Neuronal stem cell (in vitro differentiated cells): ENCODE measurements around the gene SYK.
A peak's percentile ranks its signal among the peaks of the same experiment; 100 is the strongest.

Experiments used
- DNase-seq: peaks from one replicate; pipeline ENCODE4 v3.0.0-alpha.2; 2013; ENCODE audit warnings: low spot score
- H2AFZ ChIP-seq: one replicate; pipeline ENCODE4 v1.6.1; 2013; ENCODE audit warnings: mild to moderate bottlenecking, low read length, inconsistent platforms
- H2AK5ac ChIP-seq: 2 replicates; pipeline ENCODE4 v1.6.1; 2013; ENCODE audit warnings: low read depth, mild to moderate bottlenecking, inconsistent platforms, low read length, moderate library complexity, mixed read lengths
- H2BK120ac ChIP-seq: 2 replicates; pipeline ENCODE4 v1.6.1; 2013; ENCODE audit warnings: low read depth, mild to moderate bottlenecking, inconsistent platforms, low read length, moderate library complexity, mixed read lengths
- H2BK12ac ChIP-seq: one replicate; pipeline ENCODE4 v1.6.1; 2013; ENCODE audit warnings: low read length, inconsistent platforms
- H2BK15ac ChIP-seq: 2 replicates; pipeline ENCODE4 v1.6.1; 2013; ENCODE audit warnings: mild to moderate bottlenecking, low read length, inconsistent platforms, mixed read lengths
- H2BK5ac ChIP-seq: one replicate; pipeline ENCODE4 v1.6.1; 2013; ENCODE audit warnings: inconsistent platforms, mild to moderate bottlenecking, low read length, moderate library complexity
- H3K14ac ChIP-seq: one replicate; pipeline ENCODE4 v1.6.1; 2013; ENCODE audit warnings: low read length, inconsistent platforms
- H3K18ac ChIP-seq: 2 replicates; pipeline ENCODE4 v1.6.1; 2013; ENCODE audit warnings: low read length, inconsistent platforms
- H3K23ac ChIP-seq: 2 replicates; pipeline ENCODE4 v1.6.1; 2013; ENCODE audit warnings: low read depth, mild to moderate bottlenecking, mixed read lengths, low read length, inconsistent platforms; ENCODE audit not compliant: poor library complexity
- H3K27ac ChIP-seq: replicated peaks from 3 replicates; pipeline ENCODE4 v1.5.1; 2013; ENCODE audit warnings: low read length, inconsistent platforms
- H3K27me3 ChIP-seq, 3 experiments: 2 replicates each; pipeline ENCODE4 v1.6.1; 2013; ENCODE audit warnings: low read length in 3 of 3, mild to moderate bottlenecking in 2 of 3, inconsistent platforms in 1 of 3, low read depth in 1 of 3, mixed read lengths in 1 of 3, moderate library complexity in 1 of 3; ENCODE audit not compliant: control insufficient read depth in 3 of 3, insufficient read depth in 3 of 3
- H3K36me3 ChIP-seq, 2 donors: replicated peaks in 1 of 2; 2 replicates each; pipeline ENCODE4 v1.6.1; 2013; ENCODE audit warnings: low read length in 2 of 2; ENCODE audit not compliant: control insufficient read depth in 2 of 2, insufficient read depth in 2 of 2
- H3K4ac ChIP-seq: 2 replicates; pipeline ENCODE4 v1.6.1; 2013; ENCODE audit warnings: inconsistent platforms, mild to moderate bottlenecking, low read length, moderate library complexity
- H3K4me1 ChIP-seq, 2 donors: 1 replicate in 1 of 2; 2 replicates in 1 of 2; pipeline ENCODE4 v1.6.1; 2013; ENCODE audit warnings: low read length in 2 of 2, low read depth in 1 of 2; ENCODE audit not compliant: control insufficient read depth in 2 of 2, insufficient read depth in 1 of 2
- H3K4me2 ChIP-seq: one replicate; pipeline ENCODE4 v1.6.1; 2013; ENCODE audit warnings: mild to moderate bottlenecking, low read length, inconsistent platforms; ENCODE audit not compliant: insufficient read depth, poor library complexity, severe bottlenecking
- H3K4me3 ChIP-seq, 2 donors: 2 replicates each; pipeline ENCODE4 v1.5.1; 2013; ENCODE audit warnings: low read length in 2 of 2, mild to moderate bottlenecking in 2 of 2, inconsistent platforms in 1 of 2, moderate library complexity in 1 of 2
- H3K79me1 ChIP-seq: one replicate; pipeline ENCODE4 v1.6.1; 2013; ENCODE audit warnings: low read depth, mild to moderate bottlenecking, inconsistent platforms, low read length, moderate library complexity
- H3K9ac ChIP-seq: one replicate; pipeline ENCODE4 v1.6.1; 2013; ENCODE audit warnings: mild to moderate bottlenecking, low read depth, low read length, inconsistent platforms; ENCODE audit not compliant: poor library complexity
- H3K9me3 ChIP-seq, 2 donors: replicated peaks in 1 of 2; 2 replicates each; pipeline versions ENCODE3 to v1.6.1; 2013; ENCODE audit warnings: low read length in 2 of 2, mild to moderate bottlenecking in 2 of 2, inconsistent platforms in 1 of 2, low read depth in 1 of 2, mixed read lengths in 1 of 2, moderate library complexity in 1 of 2; ENCODE audit not compliant: control insufficient read depth in 2 of 2, insufficient read depth in 1 of 2
- H4K8ac ChIP-seq: one replicate; pipeline ENCODE4 v1.6.1; 2013; ENCODE audit warnings: low read depth, mild to moderate bottlenecking, inconsistent platforms, low read length, moderate library complexity
- H4K91ac ChIP-seq: one replicate; pipeline ENCODE4 v1.6.1; 2013; ENCODE audit warnings: low read length, low read depth, mild to moderate bottlenecking, inconsistent platforms; ENCODE audit not compliant: poor library complexity
- WGBS, 2 donors: extraction: QIAGEN DNeasy Blood & Tissue Kit; methylation state at CpG; one replicate each; pipeline ENCODE4 v1.1.7; 2013; ENCODE audit warnings: missing lambda C conversion rate in 2 of 2, mixed read lengths in 1 of 2; ENCODE audit not compliant: insufficient read length in 2 of 2, insufficient replicate concordance in 1 of 2; ENCODE audit errors: extremely low coverage in 2 of 2; 5-methylcytosine and 5-hydroxymethylcytosine counted together

Gene SYK

DNA sequence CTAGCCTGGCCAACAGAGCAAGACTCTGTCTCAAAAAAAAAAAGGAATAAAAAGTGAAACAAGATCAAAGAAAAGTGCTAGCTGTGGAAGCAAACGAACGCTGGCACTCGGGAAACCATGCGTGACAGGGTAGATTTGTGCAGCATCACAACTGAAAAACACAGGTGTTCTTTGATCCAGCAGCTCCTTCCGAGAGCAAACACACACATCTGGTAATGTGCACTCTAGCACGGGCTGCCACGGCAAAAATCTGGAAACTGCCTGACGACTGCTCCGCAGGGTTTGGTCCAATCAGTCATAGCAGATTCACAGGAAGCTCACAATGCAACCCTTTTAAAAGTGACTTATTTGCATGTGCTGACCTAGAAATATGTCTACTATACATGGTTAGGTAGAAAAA lies 80.0 kb downstream of the SYK start:
- Histone ChIP-seq H3K14ac (no peak overlapping the region), H3K27ac (no peak overlapping the region), H2AFZ (no peak overlapping the region), H2BK5ac (no peak overlapping the region), H2BK15ac (no peak overlapping the region), H3K9me3 (no peaks in the 10 kb centered on the region), H2BK120ac (no peak overlapping the region), H2BK12ac (no peak overlapping the region), H3K4ac (no peak overlapping the region), H4K8ac (no peak overlapping the region), H4K91ac (no peak overlapping the region), H3K23ac (no peak overlapping the region), H3K36me3 (no peaks in the 10 kb centered on the region), H3K9ac (no peak overlapping the region), H3K4me1 (no peaks in the 10 kb centered on the region), H3K4me2 (no peak overlapping the region), H3K79me1 (no peaks in the 10 kb centered on the region), H3K27me3 (no peaks in the 10 kb centered on the region), H3K4me3 (no peak overlapping the region), H2AK5ac (no peak overlapping the region), H3K18ac (no peak overlapping the region)
- no peak for DNase-seq
- no CpG with 5 or more reads among the region's 9 CpGs for WGBS, 2 donors

DNA sequence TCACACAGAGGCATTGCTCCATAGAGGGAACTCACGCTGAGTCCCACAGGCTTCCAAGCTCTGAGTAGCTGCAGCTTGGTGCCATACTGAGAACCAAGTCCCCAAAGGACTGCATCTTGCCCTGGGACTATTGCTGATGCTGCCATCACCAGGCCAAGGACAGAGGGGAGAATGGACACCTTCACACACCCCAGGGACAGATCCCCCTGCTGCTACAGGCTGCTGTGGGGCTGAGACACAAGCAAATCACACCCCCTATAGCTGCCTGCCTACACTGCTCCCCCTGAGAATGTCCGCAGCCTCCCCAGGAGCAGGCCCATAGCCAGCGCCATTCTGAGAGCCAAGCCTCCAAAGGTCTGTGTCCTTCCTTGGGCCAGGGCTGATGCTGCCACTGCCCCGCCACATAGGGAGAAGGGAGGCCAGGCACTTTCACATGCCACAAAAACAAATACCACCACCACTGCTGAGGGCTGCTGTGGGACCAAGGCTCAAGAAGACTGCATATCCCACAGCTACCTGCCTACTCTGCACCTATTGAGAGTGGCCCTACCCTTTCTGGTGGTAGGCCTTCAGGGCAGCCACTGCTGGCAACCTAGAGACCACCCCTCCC lies 81.5 kb downstream of the SYK start:
- Histone ChIP-seq H3K4me3 (no peak overlapping the region), H3K27me3 (no peaks in the 10 kb centered on the region), H3K18ac (peak overlapping the region; percentile 16), H2BK120ac (no peak overlapping the region), H3K27ac (no peak overlapping the region), H3K4me1 (no peaks in the 10 kb centered on the region), H3K23ac (peak overlapping the region; percentile 26), H3K36me3 (no peaks in the 10 kb centered on the region), H2BK15ac (no peak overlapping the region), H3K9me3 (no peaks in the 10 kb centered on the region), H3K4me2 (no peak overlapping the region), H2AFZ (no peak overlapping the region), H4K8ac (no peak overlapping the region), H2BK5ac (no peak overlapping the region), H3K14ac (peak overlapping the region; percentile 72), H3K4ac (no peak overlapping the region), H2BK12ac (no peak overlapping the region), H4K91ac (no peak overlapping the region), H3K9ac (peak overlapping the region; percentile 47), H3K79me1 (no peaks in the 10 kb centered on the region), H2AK5ac (peak overlapping the region; percentile 51)
- no peak for DNase-seq
- no CpG with 5 or more reads among the region's 4 CpGs for WGBS, 2 donors

DNA sequence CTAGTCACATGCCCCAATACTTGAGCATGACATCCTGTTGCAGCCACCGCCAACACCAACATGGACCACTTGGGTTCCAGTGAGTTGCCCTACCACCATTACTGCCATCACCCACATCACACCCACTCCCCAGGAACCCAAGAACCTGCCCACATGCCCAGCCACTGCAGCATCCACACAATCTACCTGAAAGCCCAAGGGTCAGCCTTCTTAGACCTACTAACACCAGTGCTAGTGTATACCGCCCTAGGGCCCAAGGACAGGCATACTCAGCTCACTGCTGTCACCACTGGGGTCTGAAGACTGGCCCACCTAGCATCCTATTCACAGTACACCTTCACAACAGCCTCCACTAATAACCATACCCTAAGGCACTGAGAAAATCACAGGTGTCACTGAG lies 82.0 kb downstream of the SYK start:
- Histone ChIP-seq H3K4ac (no peak overlapping the region), H2BK15ac (peak overlapping the region; percentile 79), H4K8ac (no peak overlapping the region), H2BK120ac (no peak overlapping the region), H3K27me3 (no peaks in the 10 kb centered on the region), H3K4me1 (no peaks in the 10 kb centered on the region), H2BK12ac (no peak overlapping the region), H3K9me3 (no peaks in the 10 kb centered on the region), H3K36me3 (no peaks in the 10 kb centered on the region), H3K4me2 (no peak overlapping the region), H3K23ac (no peak overlapping the region), H2BK5ac (no peak overlapping the region), H3K79me1 (no peaks in the 10 kb centered on the region), H2AK5ac (peak overlapping the region; percentile 51), H3K18ac (no peak overlapping the region), H3K9ac (peak overlapping the region; percentile 47), H3K14ac (peak overlapping the region; percentile 72), H3K4me3 (no peak overlapping the region), H2AFZ (no peak overlapping the region), H3K27ac (no peak overlapping the region), H4K91ac (no peak overlapping the region)
- no peak for DNase-seq
- WGBS, 2 donors = no CpG with 5 or more reads among the region's 2 CpGs

DNA sequence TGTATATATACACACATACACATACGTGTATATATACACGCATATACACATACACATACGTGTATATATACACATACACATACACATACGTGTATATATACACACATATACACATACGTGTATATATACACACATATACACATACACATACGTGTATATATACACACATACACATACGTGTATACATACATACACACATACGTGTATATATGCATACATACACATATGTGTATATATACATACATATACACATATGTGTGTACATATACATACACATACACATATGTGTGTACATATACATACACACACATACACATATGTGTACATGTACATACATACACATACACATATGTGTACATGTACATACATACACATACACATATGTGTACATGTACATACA lies 82.6 kb downstream of the SYK start:
- Histone ChIP-seq H4K91ac (no peak overlapping the region), H3K27me3 (peaks cover 0 to 3% (median 0%) of the 10 kb centered on the region in 3 experiments), H4K8ac (no peak overlapping the region), H3K14ac (no peak overlapping the region), H3K36me3 (no peaks in the 10 kb centered on the region), H2AFZ (no peak overlapping the region), H3K4me2 (no peak overlapping the region), H3K79me1 (no peaks in the 10 kb centered on the region), H2BK12ac (no peak overlapping the region), H3K23ac (no peak overlapping the region), H3K18ac (no peak overlapping the region), H2BK5ac (no peak overlapping the region), H2AK5ac (no peak overlapping the region), H3K4me1 (no peaks in the 10 kb centered on the region), H3K4me3 (no peak overlapping the region), H3K9me3 (no peaks in the 10 kb centered on the region), H3K4ac (no peak overlapping the region), H3K27ac (no peak overlapping the region), H2BK15ac (no peak overlapping the region), H2BK120ac (no peak overlapping the region), H3K9ac (no peak overlapping the region)
- no peak for DNase-seq
- WGBS, 2 donors = no CpG with 5 or more reads among the region's 8 CpGs
